Gastroesophageal sphincter (tissue), 3 donors: ENCODE data around the gene ZNF121.

Experiments
- CTCF ChIP-seq, 4 experiments: fragments of 200-600 bp in 2 of 4; fragments of 450-650 bp in 2 of 4; sonication (generic) in 1 of 4; IDR thresholded peaks; one replicate each; pipeline ENCODE4 v1.5.1; 2017 to 2019; ENCODE audit warnings: antibody characterized with exemption in 4 of 4, mild to moderate bottlenecking in 2 of 4, moderate library complexity in 2 of 4
- EP300 ChIP-seq: sonication (generic); formaldehyde crosslinking; IDR thresholded peaks from one replicate; pipeline ENCODE4 v1.6.1; 2017; ENCODE audit warnings: antibody characterized with exemption, mild to moderate bottlenecking
- POLR2A ChIP-seq, 2 donors: fragments of 450-650 bp; IDR thresholded peaks; one replicate each; pipeline ENCODE4 v1.6.1; 2017; ENCODE audit warnings: antibody characterized with exemption in 2 of 2, mild to moderate bottlenecking in 2 of 2, moderate library complexity in 1 of 2
- POLR2AphosphoS5 ChIP-seq: sonication (generic); formaldehyde crosslinking; IDR thresholded peaks from one replicate; pipeline ENCODE4 v1.6.1; 2017; ENCODE audit warnings: antibody characterized with exemption

GRCh38 chr19:9586764-9587163, 2.5 kb upstream of the ZNF121 start:
- peak; percentile 43 to 66 (median 56) for TF ChIP-seq CTCF (IDR thresholded peaks at IDR 0.05)
- no peak for TF ChIP-seq EP300
- no peak for TF ChIP-seq POLR2A (IDR thresholded peaks at IDR 0.05)
- TF ChIP-seq POLR2AphosphoS5 = no peak
